Panc1 (cell line): ENCODE measurements around the gene SERPINA3.
"Not testable (repeated sequence)": the region's sequence is repeated elsewhere in the genome, so short reads cannot be mapped to it uniquely, and the experiment has no call there.

Experiments used
- CTCF ChIP-seq: fragments of 450-650 bp; IDR thresholded peaks from 2 replicates; pipeline ENCODE4 v1.5.1; 2017; ENCODE audit warnings: mild to moderate bottlenecking
- POLR2AphosphoS5 ChIP-seq: IDR thresholded peaks from 2 replicates; pipeline ENCODE4 v1.6.1; 2012; ENCODE audit warnings: mild to moderate bottlenecking, low read depth, low read length, moderate library complexity
- REST ChIP-seq, 2 experiments: IDR thresholded peaks; 2 replicates each; pipeline ENCODE4 v1.6.1; 2011 to 2012; ENCODE audit warnings: low read depth in 2 of 2, control low read depth in 1 of 2, low read length in 1 of 2, mild to moderate bottlenecking in 1 of 2, moderate library complexity in 1 of 2; ENCODE audit not compliant: insufficient read depth in 1 of 2
- TCF7L2 ChIP-seq: IDR thresholded peaks from 2 replicates; pipeline ENCODE4 v1.6.1; 2011; ENCODE audit warnings: mild to moderate bottlenecking, low read depth, low read length, inconsistent platforms

GRCh38 chr14:94577472-94577871, 34.7 kb upstream of the SERPINA3 start:
- not testable (repeated sequence) for TF ChIP-seq CTCF; REST (IDR thresholded peaks at IDR 0.05; ENCODE audit: insufficient read depth in 1 of 2, low read depth in 2 of 2, low read length in 1 of 2); POLR2AphosphoS5; TCF7L2
